Activated CD4-positive, alpha-beta T cell treated with anti-CD3 and anti-CD28 coated beads for 48 hours (primary cell): ENCODE results near the gene SPTAN1.
A peak's percentile ranks its signal among the peaks of the same experiment; 100 is the strongest.
"Not testable (repeated sequence)": the region's sequence is repeated elsewhere in the genome, so short reads cannot be mapped to it uniquely, and the experiment has no call there.

Source experiments
- DNase-seq: peaks from one replicate; pipeline ENCODE4 v3.0.0-alpha.2; 2020

SPTAN1 gene

GRCh38 chr9:128634111-128634510 is 81.7 kb downstream of the SPTAN1 start:
- no peak for DNase-seq

- DNase-seq: no peak
Measured at GRCh38 chr9:128634651-128635262, 82.4 kb downstream of the SPTAN1 start.

DNA sequence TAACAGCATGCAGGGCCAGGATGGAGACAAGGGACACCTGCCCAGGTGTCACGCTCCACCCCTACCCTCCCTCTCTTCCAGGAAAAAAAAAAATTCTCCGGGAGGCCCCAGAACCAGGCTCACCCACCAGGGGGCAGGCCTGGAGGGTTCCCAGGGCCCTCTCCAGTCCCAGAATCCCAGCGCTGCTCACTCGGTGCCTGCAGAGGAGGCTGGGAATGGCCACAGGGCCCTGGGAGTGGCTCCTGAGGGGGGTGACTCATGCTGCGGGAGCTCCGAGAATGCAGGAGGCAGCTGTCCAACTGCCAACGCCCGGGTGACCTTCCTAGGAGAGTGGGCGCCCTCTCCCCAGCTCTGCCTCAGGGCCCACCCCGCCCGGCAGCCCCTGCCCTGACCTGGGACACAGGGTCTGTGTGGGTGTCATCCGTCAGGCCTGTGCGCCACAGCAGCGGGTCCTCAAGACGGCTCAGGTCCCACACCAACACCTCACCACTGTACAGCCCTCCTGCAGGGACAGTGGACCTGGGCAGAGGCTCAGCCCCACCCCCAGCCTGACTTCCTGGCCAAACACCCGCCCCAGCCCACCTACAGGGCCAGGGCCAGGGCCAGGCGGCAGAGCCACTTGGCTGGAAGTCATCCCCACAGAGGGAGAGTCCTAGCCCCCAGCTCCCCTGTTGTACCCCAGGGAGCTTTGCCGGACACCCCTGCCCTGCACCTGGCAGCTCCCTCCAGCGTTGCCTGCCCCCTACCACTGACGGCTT is 83.1 kb downstream of the SPTAN1 start:
- no peak for DNase-seq

DNA sequence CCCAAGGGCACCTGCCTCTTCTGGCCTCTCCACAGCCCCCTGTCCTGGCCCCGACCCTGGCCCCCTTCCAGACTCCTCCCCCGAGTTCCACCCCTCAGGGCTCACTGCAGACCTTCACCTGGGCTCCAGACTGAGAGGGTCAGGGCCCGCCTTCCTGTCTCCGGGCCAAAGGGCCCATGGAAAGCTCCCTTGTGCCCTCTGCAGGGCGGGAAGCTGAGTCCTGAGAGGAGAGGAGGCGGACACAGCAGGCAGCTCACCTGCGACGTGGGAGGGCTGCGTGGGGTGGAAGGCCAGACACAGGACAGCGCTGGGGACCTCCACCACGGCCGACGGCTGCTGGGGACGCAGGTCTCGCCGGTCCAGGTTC is 83.6 kb downstream of the SPTAN1 start:
- no peak for DNase-seq

- no peak for DNase-seq
Measured at GRCh38 chr9:128636556-128637530, 84.5 kb downstream of the SPTAN1 start.

GRCh38 chr9:128637656-128638055 is 85.3 kb downstream of the SPTAN1 start:
- no peak for DNase-seq

- no peak for DNase-seq
Measured at GRCh38 chr9:128638580-128638979, 86.2 kb downstream of the SPTAN1 start.

GRCh38 chr9:128640603-128641002 is 88.2 kb downstream of the SPTAN1 start:
- no peak for DNase-seq

- DNase-seq: no peak
Measured at GRCh38 chr9:128642675-128643245, 90.4 kb downstream of the SPTAN1 start.

DNA sequence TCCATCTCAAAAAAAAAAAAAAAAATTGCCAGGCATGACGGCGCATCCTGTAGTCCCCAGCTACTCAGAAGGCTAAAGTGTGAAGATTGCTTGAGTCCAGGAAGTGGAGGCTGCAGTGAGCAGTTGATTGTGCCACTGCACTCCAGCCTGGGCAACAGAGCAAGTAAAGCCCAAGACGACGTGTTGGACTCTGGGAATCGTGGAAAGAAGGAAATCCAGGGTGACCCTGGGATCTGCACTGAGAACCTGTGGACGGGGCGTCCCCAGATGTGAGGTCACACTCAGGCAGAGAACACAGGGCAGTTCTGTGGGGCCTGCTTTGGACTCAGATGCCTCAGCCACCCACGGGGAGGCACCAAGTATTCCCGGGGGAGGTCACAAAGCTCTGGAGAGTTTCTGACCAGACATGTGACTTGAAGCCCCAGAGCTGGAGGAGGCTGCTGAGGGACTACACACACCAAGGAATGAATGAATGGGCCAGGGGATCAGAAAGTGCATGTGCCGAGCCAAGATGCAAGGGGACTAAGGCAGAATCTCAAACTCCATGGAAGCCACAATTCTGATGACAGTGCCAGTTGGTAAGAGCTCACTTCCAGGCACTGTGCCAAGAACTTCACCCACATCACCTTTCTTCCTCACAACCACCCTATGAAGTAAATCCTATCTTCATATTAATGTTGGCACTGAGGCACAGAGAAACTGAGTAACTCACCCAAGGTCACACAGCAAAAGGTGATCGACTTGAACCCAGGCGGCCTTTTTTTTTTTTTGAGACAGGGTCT is 91.3 kb downstream of the SPTAN1 start:
- DNase-seq: no peak

GRCh38 chr9:128648206-128648605 is 95.8 kb downstream of the SPTAN1 start:
- DNase-seq: peak; percentile 82

DNA sequence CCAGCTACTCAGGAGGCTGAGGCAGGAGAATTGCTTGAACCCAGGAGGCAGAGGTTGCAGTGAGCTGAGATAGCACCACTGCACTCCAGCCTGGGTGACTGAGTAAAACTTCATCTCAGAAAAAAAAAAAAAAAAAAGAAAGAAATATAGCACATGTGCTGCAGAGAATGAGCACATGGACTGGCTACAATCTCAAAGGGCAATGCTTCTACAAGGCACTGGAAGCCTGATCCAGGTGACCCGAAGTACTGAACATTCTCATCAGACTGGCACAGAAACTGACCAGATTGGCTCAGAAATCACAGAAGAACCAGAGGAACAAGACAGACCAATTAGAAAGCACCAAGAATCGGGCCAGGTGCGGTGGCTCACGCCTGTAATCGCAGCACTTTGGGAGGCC is 99.4 kb downstream of the SPTAN1 start:
- no peak for DNase-seq

- DNase-seq: no peak
Measured at GRCh38 chr9:128653908-128654307, 101.5 kb downstream of the SPTAN1 start.

DNA sequence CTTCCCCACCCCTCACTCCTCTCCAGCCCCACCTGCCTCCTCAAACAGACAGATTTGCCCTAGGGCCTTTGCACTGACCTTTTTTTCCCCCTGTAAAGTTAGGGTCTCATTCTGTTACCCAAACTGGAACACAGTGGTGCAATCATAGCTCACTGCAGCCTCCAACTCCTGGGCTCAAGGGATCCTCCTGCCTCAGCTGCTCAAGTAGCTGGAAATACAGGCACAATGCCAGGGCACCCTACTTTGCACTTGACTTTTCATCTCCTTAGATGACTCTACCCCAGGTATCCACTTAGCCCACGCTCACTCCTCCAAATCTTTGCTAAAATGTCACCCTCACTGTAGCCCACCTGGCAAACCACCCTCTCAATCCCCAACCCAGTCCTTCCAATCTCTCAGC is 102.1 kb downstream of the SPTAN1 start:
- DNase-seq: no peak

- DNase-seq: peak; percentile 98
Measured at GRCh38 chr9:128656416-128657343, 104.3 kb downstream of the SPTAN1 start, which contains the start of gene DYNC2I2. Gene DYNC2I2, minus strand, starts transcription at chr9:128656847. Its CDS starts 121 bp downstream, at chr9:128656726.

GRCh38 chr9:128657344-128657704 is 104.9 kb downstream of the SPTAN1 start:
- no peak for DNase-seq

DNA sequence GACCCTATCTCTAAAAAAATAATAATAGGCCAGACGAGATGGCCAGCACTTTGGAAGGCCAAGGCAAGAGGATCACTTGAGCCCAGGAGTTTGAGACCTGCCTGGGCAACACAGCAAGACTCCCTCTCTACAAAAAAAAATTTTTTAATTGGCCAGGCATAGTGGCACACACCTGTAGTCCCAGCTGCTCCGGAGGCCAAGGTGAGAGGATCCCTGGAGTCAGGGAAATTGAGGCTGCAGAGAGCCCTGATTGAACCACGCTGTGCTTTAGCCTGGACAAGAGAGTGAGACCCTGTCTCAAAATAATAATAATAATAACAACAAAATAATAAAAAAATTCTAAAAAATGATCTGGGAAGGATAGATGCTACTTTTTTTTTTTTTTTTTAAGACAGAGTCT is 105.4 kb downstream of the SPTAN1 start:
- DNase-seq: no peak

DNA sequence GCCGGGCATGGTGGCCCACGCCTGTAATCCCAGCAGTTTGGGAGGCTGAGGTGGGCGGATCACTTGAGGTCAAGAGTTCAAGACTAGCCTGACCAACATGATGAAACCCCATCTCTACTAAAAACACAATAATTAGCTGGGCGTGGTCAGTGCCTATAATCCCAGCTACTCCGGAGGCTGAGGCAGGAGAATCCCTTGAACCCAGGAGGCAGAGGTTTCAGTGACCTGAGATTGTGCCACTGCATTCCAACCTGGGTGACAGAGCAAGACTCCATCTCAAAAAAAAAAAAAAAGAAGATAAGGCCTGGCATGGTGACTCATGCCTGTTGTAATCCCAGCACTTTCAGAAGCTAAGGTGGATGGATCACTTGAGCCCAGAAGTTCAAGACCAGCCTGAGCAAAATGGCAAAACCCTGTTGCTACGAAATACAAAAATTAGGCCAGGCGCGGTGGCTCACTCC is 114.1 kb downstream of the SPTAN1 start:
- DNase-seq: not testable (repeated sequence)

DNA sequence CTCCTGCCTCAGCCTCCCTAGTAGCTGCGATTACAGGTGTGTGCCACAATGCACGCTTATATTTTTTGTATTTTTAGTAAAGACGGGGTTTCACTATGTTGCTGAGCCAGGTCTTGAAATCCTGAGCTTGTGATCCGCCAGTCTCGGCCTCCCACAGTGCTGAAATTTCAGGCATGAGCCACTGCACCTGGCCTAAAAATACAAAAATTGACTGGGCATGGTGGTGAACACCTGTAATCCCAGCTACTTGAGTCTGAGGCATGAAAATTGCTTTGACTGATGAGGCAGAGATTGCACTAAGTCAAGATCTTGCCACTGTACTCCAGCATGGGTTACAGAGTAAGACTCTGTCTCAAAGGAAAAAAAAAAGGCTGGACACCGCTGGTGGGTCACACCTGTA is 117.4 kb downstream of the SPTAN1 start:
- DNase-seq: no peak

GRCh38 chr9:128675382-128675781 is 123.0 kb downstream of the SPTAN1 start:
- DNase-seq: no peak

DNA sequence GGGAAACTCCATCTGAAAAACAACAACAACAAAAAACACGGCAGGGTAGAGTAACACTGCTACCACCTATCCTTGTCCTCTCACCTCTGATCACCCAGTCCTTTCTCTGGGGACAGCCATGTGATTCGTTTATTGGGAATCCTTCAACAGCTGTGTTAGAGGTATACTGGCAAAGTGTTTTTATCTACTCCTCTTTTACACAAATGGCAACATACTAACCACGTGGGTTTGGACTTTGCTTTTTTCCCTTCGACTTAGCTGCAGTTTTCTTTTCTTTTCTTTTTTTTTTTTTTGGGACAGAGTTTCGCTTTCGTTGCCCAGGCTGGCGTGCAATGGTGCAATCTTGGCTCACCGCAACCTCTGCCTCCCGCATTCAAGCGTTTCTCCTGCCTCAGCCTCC is 125.4 kb downstream of the SPTAN1 start:
- DNase-seq: no peak
